HG03571 (cell line): ENCODE results near the gene HTATSF1.

ENCODE experiments used
- ATAC-seq: cut with Tn5 transposase; IDR thresholded peaks from one replicate; pipeline ENCODE4 v1.9.1; 2021; ENCODE audit not compliant: unreplicated experiment

The HTATSF1 gene

DNA sequence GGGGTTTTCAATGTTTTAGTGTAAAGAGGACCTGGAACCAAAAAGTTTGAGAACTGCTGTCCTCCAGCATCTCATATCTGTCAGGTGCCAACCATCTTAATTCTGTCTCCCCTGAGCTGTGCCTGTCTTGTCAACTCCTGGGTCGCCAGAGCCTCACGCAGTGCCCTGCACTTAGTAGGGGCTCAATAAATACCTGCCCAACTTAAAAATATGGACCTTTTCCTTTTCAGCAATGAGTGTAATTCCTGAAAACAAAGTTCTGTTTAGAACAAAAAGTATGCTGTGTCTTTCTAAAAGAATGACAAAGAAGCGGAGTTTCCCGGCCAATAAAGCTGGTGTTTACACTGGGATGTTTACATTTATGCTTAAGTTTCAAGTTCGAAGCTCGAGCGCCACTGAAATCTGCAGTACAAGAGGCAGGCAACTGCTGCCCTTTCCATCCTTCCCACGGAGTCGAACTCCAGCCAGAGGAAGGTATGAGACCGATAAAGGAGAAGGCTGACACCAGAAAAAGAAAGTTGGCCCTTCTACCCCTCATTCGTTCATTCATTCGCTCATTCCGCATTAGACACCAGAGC is 1.1 kb upstream of the HTATSF1 start:
- ATAC-seq, result no peak

DNA sequence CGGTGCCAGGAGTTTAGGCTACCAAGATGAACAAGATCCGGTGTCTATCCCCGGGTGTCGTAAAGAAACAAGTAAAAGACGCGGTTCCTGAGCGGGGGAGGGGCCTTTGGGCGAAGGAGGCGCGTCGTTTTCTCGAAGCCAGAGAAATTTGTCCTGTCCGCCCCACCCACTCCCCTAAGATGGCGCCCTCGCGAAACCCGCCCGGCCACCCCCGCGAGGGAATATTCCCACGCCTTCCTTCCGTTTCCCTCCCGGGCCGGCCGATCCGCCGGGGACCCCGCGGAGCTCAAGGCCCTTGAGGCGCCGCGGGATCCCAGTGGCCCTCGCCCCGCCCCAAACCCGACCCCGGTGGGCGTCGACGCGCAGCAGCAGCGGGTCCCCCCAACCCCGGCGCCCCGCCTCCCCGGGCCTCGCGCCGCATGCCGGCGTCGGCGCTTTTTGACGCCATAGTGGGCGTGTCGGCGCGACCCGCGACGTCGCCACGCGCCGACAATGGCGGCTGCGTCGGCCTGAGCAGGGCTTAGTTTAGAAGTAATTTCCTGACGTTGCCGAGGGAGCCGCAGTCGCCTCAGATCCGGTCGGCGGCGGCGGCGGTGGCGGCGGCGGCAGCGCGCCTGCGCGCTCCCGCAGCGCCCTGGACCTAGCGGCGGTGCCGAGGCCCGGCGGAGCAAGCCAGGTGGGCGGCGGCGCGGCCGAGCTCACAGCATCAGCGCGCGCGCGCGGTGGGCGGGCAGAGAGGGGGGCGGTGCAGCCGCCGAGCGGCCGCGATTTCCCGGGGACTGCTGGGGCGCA is 432 bp upstream of the HTATSF1 start:
- peak; percentile 83 for ATAC-seq

DNA sequence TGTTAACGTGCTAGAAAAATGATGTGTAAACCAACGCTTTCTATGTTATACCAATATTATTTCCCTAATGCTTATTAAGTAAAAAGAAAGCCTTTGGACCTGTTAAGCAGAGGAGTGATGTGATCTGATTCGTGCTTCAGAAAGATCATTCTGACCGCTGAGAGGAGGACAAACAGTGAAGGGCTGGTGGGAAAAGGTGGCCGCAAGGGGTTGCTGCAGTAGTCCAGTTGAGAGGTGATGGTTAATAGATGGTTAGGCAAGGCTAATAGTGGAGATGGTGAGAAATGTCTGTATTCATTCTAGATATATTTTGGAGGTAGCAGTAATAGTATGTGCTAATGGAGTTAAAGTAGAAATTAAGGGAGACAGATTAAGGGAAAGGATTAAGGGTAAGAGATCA is 21.7 kb downstream of the HTATSF1 start:
- ATAC-seq, result no peak

DNA sequence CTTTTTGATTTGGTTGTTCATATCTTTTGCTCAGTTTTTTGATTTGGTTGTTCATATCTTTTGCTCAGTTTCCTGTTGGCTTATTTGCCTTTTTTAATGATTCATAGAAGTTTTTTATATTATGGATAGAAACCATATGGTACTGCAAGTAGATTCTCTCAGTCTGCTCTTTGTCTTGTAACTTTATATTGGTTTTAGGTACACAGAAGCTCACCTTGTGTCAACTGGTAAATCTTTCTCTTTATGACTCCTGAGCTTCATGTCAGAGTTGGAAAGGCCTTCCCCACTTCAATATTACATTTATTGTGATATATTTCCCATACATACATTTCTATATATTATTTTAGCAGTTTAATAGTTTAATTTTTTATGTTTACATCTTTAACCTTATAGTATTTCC is 26.4 kb downstream of the HTATSF1 start:
- ATAC-seq, result no peak

DNA sequence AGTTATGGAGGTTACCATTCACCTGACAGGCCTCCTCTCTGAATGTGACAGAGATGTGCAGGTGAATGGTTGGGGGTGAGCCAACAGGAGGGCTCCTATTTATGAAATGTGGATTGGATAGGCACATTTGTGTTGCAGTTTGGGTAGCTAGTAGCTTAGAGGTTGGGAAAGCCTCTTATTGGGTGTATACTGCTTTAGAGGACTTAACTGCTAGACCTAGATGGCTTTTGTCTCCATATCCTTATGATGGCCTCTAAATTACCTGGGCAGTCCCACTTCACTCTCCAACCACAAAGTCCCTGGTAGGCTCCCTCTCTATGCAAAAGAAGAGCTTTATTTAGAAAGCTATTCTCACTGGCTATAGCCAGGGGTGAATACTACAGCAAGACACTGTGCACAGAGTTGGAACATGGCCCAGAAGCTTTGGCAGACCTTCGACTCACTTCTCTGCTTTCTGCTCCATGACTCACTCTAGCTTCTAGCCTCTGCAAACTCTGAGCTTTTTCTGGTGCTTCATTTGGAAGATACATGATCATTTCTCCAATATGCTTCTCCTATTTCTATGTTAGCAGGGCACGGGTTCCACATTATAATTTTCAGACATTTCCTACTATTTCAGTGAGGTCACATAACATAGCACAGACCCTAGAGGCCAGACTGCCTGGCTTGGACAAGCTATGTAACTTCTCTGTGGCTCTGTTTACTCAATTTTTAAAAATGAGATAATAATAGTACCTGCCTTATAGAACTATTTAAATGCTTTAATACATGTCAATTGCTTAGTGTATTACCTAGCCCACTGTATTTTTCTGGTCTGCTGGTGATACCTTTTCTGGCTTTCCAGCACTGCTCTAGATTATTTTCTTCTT is 28.6 kb downstream of the HTATSF1 start:
- no peak for ATAC-seq

DNA sequence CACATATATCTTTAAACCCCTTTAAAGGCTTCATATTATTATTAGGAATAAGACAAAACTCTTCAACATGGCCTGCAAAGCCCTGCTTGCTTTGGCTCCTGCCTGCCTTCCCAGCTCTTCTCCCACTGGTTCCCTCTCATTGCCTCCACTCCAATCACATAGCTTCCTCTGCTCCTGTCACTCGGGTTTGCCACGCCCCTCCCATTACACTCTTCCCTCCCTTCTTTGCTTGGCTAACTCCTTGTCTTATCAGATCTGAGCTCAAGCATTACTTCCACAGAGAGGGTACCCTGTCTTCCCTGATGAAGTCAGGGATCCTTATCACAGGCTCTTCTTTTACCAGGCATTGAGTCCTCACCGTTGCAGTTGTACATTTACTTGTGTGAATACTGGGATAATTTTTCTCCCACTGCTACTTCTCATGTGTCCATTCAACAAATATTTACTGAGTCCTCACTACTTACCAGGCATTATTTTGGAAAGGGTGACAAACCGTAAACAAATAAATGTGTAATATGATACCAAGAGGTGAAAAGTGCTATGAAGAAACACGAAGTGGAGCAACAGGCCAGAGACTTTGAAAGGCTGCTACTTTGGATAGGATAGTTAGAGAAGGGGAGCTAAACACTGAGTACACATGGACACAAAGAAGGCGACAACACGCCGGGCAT is 31.4 kb downstream of the HTATSF1 start:
- ATAC-seq, result no peak

DNA sequence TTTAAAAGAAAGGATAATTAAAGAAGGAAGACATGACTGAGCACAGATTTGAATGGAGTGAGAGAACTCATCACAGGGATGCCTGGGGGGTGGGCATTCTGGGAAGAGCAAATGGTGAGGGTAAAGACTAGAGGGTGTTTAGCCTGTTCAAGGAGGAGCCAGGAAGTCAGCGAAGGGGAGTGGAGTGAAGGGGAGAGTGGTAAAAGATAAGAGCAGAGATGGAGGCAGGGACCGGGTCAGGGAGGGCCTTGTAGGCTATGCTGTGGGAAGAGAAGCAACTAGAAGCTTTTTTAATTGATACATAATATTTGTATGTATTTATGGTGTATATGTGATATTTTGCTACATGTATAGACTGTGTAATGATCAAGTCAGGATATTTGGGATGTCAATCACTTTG is 32.4 kb downstream of the HTATSF1 start:
- no peak for ATAC-seq

DNA sequence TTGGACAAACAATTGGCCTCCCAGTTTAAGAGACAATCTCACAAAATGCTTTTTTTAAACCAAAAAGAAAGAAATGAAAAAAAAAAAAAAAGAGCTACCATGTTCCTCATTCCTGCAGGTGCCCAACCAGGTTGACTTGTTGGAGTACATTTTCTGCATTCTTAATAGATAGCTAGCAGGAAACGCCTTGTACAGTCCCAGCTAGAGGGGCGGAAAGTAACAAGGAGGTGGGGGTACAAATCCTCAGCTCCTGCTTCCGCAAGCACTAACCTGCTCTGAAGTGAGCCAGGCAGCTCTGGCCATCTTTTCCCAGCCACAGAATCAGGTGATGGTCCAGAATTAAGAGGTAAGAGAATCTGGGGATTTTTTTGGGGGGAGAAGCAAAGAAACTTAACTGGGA is 34.6 kb downstream of the HTATSF1 start, which contains the start of gene VGLL1:
Gene VGLL1, plus strand, starts transcription at position 265 of the 400 bp plus-strand sequence. CDS start 3,806 bp downstream, outside the sequence.
- no peak for ATAC-seq

DNA sequence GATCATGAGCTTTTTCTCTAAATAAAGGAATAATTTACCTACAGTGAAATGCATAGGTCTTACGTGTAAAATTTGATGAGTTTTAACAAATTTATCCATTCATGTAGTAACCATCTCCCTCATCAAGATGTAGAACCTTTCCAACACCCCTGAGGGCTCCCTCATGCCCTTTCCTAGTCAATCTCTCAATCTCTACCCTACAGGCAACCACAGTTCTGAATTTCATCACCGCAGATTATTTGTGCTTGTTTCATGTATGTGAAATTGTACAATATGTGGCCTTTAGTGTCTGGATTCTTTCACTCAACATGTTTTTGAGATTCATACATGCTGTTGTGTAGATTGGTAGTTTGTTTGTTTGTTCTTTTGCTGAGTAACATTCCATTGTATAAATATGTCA is 36.7 kb downstream of the HTATSF1 start:
- ATAC-seq, result no peak

DNA sequence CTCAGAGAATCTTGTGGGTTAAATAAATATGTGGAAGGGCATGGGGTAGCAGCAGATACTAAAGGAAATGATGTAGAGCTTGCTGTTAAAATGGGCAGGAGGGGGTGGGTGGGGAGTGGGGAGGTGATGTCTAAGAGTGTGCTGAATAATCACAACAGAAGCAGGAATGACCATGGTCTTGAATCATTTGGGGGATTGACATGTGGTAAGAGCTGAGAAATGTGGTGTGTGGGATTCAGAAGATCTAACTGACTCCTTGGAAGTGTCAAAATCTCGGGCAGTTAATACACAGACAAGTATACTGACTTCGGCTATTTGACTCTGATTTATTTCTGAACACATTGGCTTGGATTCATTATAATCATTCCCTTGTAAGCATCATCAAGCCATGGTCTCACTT is 41.4 kb downstream of the HTATSF1 start:
- no peak for ATAC-seq

DNA sequence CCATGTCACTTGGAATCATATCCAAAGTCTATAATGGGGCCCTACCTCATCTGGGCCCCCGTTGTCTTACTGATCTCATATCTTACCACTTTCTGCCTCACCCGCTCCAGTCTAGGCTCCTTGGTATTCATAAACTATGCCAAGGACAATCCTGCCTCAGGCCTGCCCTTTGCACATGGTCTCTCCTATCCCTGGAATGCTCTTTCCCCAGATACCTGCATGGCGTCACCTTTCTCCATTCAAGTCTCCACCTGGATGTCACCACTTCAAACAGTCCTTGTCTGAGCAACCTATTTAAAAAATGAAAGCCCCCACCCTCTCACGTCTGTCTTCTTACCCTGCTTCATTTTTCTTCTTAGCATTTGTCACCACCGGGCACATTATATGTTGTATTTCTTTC is 42.8 kb downstream of the HTATSF1 start:
- ATAC-seq, result no peak

DNA sequence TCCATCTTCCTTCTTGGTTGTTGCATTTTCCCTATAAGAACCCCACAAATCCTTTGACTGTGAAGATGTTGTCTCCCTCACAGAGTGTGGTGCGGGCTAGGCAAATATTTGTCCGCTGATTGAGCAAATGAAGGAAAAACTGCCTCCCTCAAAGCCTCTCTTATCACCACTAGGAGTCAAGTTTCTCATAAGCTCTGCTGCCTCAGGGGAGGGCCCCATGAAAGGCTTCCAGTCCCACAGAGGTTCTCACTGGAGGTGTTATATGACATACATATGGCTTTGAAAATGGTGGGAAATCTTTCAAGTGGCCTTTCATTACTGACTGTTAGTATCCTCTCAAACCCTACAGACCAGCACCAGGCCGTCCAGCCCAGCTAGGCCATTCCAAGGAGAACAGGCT is 43.9 kb downstream of the HTATSF1 start:
- no peak for ATAC-seq

DNA sequence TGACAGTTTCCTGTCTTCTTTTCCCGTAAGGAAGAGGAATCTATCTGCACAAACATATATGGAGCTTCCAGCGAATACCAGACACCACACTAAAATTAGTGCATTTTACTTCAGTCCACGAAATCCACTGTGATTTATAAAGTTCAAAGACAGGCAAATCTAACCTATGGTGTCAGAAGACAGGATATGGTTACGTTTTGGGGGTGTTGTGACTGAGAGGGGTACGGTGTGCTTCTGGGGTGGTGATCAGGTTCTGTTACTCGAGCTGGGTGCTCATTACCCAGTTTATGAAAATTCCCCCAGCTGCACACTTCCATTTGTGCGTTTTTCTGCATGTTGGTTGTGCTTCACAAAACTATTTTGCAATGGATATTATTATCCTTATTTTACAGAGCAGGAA is 44.9 kb downstream of the HTATSF1 start:
- ATAC-seq, result no peak

DNA sequence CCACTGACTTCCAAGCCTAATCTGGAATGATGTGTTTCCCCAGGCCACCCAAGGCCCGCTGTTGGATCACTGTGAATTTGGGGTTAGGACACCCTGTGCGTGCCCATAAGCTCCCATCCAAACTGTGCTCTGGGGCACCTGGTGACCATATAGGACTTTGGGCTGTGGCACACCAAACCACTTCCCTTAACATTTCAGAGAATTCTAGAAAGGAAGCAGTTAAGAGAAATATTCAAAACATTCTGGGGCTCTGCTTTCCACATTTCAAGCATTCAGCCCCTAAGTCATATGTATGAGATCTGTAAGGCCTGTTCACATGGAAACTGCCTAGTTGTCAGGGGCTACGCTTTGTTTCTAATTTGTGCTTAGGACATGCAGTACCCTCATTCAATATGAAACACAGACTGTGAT is 49.0 kb downstream of the HTATSF1 start:
- no peak for ATAC-seq

DNA sequence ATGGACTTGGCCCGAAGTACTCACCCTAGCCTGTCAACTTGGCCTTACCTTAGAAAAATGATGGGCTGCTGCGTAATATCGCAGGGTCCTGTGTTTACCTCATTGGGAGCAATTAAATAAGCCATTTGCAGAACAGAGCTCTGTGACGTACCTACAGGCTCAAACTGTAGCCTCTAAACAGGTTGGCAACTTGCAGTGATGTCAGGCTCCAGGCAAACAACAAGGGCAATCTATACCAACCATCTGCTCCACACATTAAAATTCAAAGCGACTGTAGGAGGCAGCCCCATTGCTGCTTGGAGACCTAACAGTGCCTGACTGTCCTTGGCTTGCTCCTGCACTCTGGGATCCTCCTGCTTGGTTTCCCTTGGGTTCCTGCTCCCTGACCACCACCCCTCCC is 51.8 kb downstream of the HTATSF1 start:
- no peak for ATAC-seq

DNA sequence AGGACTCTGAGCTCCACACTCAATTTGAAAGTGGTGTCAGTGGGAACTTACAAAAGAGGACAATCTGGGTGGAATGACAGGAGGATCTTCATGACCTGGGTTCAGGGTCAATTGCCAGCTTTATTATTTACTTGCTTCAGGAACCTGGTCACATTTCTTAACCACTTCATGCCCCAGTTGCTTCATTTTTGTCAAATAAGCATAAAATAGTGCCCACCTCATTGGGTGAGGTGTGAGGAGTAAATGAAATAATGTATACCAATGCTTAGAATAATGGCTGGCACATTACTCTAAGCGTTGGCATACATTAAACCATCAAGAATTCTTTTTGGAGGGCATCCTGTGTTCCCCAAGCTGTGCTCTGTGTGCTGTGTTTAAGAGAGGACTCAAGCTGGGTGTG is 54.0 kb downstream of the HTATSF1 start:
- ATAC-seq, result no peak

DNA sequence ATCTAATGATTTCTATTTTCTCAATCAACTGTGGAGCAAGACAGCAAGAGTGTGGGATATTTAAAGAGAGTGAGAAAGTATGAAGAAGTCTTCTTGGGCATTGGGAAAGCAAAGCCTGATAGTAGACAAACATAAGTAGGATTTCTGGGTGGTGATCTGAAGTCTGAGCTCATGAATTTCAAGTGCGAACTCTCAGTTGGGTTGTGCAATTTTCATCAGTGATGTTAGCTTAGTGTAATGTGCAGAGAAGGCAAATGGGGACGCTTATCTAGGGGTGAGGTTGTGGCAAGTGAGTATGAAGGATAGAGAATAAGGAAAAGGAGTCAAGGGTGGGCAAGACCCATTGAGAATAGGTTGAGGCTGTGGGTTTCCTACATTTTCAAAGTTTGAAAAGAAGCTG is 58.3 kb downstream of the HTATSF1 start:
- ATAC-seq, result no peak
